Measurements from ENCODE around the gene HIVEP2.

Gene HIVEP2

DNA sequence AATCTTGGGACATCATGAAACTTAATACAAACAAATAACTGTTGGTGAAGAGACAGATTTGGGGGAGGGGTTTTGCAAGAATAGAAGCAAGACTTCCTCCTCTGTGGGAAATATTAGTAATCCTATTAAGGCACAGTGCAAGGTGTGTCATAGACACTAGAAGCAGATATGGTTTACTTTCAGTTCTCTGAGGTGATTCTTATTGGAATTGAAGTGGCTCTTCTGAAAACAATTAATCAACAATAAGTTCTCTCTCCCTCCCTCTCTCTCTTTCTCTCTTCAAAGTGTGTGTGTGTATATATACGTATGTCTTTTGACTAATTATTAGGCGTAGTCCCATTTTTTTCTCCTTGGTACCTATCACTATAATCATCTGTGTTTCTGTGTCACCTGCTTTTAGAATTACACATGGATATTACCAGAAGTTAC lies 99.8 kb downstream of the HIVEP2 start:
- no peak for DNase-seq (ENCODE audit: low read depth, low spot score)

DNA sequence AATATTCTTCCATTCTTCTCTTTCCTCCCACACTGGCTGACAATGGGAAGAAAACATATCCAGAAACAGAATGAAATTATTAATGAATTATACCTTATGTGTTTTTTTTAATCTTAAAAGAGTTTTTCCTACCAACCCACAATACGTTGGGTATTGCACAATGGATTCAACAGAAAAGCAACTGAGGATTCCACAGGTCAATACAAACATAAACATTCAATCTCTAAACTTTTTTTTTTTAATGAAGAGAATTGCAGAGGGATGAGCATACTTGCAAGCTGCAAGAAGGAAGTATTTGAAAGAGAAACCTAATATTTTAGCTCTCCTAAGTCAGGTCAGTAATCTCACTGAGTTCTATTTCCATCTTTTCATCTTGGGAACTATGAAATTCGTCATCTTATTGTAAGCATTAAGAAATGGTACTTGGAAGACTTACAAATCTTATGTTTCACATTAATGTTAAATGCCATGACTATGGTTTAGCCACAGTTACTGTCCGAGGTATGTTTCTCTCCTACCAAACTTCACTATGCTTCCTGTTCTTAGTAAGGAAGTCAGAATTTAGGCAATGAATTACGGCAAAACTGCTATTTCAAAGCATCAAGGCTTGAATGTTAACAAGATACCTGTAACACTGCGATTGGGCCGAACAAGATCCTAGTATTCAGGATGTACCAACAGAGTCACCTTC lies 100.8 kb downstream of the HIVEP2 start:
- DNase-seq (ENCODE audit: low read depth, low spot score), result no peak

DNA sequence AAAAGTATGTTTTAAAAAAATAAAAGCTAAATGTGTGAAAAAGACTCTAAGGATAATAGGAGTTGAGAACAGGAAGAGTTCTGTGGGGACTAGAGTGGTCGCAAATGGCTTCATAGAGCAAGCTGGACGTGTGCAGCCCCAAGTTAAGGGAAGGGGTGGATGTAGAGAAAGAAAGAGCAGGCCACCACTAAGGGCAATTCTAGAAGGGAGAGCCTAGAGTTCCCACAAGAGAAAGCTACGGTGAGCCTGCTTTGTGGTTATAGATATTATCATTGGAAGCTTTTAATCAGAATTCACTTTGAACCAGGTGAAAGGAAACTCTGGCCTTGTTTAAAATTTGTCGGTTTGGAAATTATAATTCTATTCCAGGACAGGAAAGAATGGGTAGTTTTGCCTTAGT lies 101.6 kb downstream of the HIVEP2 start:
- no peak for DNase-seq (ENCODE audit: low read depth, low spot score)

DNA sequence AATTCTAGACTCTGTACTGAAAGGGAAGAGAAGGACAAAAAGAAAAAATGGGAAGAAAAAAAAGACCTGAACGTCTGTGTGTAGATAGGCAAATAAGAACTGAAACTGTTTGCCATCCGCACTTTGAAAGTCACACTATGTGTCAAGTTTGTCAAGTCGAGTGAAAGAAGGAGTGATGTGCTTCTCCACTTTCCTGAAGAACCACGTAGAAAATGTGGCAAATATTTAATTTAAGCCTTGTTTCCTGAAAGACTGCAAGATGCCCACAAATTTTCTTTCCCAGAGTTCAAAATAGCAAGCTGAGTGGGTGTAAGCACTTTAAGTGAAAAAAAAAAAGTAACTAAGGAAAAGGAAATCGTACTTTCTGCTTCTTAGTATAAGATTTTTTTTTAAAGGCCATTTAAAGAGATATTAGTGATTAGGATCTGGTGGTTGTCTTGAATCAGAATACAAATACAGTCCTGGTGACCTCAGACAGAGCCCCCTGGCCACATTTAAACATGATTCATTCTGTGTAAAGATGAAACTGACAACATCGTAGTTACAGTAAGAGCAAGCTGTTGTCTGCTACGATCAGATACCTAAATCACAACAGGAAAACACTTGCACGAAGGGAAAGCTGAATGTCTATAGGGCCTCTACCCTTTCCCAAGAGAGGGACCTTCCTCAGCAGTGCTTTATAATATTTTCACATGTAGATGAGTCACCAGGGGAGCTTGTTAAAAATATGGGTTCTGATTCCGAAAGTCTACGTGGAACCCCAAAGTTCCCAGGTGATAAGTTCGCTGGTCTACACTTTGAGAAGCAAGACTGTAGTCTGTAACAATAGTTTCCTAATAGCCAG lies 102.3 kb downstream of the HIVEP2 start:
- peak; percentile 50 for DNase-seq (ENCODE audit: low read depth, low spot score)

DNA sequence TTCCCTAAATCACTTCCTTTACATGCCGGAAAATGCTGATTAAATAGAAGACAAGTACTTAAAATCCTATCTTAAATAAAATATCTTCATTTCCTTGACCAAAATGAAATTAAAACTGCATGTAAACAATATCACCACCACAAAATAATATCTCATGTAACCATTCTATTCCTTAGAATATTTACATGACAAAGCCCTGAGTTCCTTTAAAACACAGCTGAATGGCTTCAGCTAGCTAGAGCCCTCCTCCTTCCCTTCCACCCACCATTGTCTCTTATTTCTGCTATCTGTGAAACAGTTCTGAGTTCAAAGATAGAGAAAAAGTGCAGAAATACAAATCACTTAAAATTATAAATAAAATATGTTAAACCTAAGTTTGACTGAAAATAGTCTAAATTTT lies 103.1 kb downstream of the HIVEP2 start:
- no peak for DNase-seq (ENCODE audit: low read depth, low spot score)

DNA sequence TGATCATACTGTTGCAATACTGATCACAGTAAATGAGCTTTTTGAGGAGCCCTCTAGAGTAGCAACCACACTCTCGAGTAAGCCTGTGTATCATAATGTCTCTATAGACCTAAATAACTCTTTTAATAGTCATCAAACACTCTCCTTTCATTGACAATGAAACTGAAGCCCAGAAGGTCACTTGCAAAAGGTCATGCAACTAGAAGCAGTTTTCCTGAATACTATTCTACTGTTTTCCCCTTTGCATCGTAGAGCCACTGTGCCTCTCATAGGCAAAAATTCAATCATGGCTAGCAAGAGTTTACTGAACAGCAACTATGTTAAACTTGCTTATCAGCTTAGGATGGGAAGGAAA lies 105.3 kb downstream of the HIVEP2 start:
- no peak for DNase-seq (ENCODE audit: low read depth, low spot score)

DNA sequence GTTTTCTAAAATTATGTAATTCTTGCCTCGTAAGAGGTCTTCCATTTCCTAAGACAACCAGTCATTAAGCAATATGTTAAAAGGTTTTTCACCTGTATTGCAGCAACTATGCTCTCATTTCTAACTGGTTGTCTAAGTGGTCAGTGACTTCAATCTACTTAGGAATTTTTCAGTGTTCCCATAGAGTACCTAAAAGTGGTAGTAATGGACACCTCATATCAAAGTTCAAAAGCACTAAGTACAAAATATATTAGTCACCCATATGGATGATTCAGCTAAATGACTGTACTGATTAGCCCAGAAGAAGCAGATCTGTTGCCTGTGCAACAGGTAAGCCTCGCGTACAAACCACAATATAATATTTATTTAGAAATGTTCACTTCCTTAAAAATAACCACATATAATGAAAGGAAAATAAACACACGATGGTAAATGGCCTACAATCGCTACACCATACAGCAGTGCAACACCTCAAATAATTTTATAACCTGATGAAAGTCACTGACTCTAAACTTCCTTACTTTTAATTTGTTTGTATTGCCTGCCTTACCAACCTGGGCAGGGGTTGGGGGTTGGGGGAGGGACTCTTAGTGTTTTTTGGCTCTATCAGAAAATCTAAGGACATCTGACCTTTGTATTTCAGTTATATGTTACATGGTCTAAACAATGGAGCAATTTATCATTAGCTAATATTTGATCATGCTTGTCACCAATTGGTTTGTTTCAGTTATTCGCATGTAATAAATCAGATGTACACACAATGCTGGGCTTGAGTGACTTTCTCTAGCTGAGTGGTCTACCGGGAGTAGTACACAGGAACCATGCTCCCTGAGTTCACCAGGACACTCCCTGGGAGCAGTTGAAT lies 105.9 kb downstream of the HIVEP2 start:
- DNase-seq (ENCODE audit: low read depth, low spot score), result peak; percentile 24

DNA sequence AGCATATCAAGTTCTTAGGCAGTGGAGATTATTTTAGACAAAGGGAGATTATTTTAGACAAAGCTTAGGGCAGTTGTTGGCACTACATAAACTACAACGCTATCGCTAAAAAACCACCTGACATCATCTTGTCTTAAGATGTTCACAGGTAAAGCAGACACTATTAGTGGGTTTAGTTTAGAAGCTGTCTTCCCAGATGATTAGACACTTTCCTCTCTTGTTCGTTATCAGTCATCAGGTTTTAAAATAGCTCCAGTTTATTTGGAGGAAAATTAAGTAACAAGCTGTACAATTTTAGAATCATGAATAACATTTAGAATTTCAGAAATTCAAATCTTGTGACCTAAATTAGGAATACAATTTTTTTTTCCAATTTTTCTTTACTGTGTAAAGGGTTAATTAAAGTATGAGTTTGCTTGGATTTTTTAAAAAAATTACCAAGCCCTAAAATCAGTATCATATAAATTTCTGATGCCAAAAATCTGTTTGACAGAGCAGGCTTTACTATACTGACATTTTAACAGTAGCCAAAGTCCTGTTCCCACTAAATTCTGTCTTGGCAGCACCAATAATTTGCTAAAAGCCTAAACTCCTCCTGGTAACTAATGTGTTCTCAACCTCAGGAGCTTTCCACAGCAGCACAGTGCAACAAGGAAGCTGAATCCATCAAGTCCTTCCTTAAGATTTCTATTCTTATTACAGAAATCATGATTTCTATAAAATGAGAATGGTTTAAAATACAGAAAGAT lies 109.0 kb downstream of the HIVEP2 start:
- DNase-seq (ENCODE audit: low read depth, low spot score), result no peak

DNA sequence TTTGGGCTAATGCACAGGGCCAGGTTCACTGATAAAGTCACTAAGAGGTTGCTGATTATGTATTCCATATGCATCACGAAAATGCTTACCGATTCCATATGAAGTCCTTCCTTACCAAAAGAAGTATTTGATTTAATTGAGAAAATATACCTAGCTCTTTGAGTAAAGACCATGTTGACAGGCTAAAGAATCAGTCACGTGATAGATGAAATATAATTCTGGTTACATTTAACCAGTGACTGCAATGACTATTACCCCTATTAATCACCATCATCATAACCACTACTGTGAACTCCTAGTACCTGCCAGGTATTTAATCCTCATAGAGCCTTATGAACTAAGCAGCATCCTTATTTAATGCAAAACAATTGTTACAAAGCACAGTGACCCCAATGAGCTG lies 110.1 kb downstream of the HIVEP2 start:
- no peak for DNase-seq (ENCODE audit: low read depth, low spot score)

DNA sequence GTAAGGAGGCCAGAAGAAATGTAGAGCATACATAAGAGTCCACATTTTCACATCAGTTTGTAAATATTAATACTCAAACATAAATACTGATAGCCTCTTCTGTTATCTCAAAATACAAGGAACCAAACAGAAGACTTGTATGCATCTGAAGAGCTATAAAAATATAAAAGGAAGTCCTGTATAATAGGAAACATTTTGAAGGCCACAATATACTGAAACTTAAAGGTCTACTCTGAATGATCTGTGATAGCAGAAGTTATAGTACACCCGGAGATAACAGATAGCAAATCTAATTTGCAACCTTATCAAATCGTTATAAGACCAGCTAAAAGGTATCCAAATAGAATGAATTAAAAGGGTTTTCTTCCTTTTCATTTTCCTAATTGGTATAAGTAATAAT lies 111.2 kb downstream of the HIVEP2 start:
- DNase-seq (ENCODE audit: low read depth, low spot score), result no peak

DNA sequence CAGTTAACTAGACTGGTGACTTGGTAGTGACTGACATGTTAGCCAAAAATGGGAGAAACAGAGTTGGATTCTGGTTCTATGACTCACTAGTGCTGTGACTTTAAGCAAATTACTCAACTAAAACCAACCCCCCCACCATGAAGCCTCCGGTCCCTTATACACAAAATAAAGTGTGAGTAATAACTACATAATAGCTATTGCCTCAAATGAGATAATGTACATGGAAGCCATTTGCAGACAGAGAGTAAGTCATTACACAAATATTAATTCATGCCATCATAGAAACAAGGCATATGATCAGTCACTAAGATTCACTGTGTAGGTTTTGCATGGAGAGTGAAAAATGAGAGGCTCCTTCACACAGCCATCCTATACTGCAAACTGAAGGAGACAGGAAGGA lies 111.9 kb downstream of the HIVEP2 start:
- DNase-seq (ENCODE audit: low read depth, low spot score), result peak; percentile 80

DNA sequence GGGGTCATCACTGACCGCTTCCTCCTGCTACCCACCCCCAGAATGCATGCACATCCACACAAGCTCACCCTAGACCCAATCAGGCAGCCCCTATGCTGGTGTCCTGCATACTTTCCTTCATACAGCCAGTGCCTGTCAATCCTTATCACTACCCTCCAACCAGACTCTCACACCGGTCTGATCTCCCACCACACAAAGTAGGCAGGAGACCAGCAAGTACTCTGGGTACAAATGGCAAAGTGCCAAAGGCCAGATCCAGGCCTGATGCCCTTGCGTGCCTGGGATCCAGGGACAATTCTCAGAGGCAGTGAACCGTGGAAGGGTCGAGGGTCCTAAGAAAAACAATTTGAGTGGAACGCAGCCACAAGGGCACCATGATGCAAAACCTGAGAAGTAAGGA lies 114.2 kb downstream of the HIVEP2 start:
- no peak for DNase-seq (ENCODE audit: low read depth, low spot score)

DNA sequence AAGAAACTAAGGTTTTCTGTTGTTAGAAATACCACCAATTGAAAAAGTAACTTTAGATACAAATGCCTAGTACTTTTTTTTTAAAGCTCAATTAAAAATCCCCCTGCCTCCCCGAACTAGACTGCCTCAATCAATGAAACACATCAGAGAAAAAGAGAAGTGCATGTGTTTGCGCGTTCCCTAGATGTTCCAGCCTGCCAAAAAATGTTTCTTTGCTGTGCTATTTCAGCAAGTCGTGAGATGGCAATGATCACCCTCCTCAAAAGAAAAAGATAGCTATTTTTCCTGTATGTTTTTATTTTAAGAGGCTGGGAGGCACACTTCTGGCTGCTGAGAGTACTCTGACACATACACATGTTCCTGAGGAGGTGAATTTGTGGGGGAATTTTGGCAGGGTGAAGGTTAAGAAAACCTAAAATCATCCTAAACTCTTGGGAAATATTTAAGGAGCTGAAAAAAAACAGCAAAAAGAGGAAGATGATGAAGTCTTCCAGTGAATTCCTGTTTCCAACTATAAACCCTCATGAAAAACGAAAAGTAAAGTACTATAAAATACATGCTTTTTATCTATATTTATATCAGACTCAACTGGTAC lies 114.8 kb downstream of the HIVEP2 start:
- DNase-seq (ENCODE audit: low read depth, low spot score), result no peak

DNA sequence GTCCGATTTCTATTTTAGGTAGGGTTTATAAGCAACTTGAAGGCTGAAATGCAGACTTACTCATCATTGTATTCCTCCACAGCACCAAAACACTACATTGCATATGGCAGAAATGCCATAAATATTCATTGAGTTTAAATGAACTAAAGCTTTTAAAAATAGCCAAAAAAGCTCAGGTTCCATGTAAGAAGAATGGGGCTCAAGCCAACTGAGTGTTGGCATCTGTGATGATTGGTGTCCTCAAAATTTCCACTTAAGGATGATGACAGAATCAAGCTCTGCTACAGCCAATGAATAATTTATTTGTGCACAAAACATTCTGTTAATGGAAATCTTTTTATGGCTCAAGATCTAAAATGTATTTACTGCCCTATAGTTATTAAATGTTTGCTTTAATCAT lies 115.4 kb downstream of the HIVEP2 start:
- DNase-seq (ENCODE audit: low read depth, low spot score), result no peak

DNA sequence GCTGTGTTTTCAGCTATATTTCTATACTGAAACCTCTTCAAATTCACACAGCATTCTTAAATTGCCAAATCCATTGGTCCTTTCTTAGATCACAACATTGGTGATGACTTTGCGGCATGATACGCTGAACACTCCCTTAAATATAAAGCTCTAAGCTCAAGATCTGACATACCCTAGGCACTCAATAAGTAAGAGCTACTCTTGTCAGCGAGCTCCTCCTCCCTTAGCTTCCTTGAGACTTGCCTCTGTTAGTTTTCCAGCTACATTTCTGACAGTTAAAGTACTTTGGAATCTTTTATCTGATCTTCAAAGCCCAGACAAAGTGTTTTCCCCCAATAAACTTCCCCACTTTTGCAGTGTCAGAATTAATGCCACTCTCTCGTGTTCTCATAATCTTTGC lies 117.0 kb downstream of the HIVEP2 start:
- DNase-seq (ENCODE audit: low read depth, low spot score), result no peak

DNA sequence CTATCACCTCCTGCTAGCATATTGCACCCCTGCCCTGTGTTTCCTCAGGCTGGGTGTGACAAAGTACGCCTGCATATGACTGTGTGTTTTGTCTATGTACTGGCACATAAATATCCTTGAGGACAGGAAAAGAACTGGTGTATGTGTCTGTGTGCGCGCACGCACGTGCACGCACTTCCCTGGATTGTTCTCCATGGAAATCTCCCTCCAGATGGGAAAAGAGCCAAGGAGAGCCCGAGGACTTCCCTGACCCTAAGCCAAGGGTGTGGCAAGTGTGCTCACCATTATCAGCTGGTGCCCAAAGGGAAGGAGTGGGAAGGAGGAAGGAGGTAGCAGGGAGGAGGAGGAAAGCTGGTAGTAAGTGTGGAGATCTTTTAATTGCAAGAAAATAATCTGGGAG lies 117.6 kb downstream of the HIVEP2 start:
- no peak for DNase-seq (ENCODE audit: low read depth, low spot score)

DNA sequence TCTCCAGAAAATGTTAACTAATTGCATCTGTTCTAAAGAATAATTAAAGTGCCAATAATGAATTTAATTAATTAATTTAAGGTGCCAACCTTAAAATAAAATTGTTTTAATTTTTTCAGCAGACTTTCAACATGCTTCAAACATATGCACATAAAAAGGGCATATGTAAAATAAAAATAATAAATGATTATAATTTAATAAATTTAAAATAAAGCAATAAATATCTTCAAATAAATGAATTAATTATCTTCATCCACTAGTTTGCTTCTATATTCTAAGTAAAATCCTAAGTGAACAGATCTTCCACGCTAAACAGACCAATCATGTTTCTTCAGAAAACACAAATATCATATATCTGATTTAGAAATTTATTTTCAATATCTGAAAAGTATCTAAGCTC lies 119.2 kb downstream of the HIVEP2 start:
- DNase-seq (ENCODE audit: low read depth, low spot score), result no peak

DNA sequence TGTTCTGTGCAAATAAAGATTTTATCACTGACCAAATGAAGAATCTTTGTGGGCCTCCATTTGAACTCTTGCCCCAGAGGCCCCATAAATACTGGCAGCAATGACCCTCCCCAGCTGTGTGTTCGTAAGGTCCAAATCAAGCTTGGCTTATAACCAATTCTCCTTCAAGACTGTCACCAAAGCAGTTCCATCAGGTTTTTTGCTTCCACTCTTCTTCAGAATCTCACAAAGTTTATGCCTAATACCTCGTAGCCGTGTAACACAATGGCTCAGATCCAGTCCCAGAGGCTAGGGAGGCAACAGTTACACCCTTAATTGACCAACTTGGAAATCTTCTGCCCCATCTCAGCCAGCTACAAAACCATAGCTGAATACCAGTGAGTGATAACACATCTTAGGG lies 120.5 kb downstream of the HIVEP2 start:
- no peak for DNase-seq (ENCODE audit: low read depth, low spot score)

DNA sequence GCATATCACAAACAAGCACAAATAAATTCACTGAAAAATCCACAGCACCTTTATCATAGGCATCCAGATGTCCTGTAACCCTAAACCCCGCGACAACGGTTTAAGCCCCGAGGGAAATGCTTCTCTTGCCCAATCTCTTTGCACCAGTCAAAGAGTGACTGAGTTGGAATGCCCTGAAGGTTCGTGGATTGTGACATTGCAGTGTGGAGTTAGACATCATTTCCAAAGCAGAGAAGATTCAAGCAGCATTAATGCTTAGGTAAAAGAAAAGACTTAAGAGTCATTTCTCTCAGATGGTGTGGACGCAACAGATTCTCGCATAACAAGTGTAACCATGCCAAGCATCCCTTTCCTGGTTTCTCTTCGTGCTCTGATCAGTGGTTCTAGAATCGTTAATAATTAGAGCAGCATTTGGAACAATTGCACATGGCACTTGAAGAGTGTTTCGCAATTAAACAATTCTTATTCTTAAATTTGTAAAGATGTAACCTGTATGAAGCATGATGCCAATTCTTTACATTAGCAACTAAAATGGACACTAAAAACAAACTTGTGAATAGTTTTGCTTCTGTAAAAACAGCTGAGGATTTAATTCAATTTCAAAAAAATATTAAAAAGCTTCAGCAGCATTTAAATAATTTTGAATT lies 121.6 kb downstream of the HIVEP2 start:
- no peak for DNase-seq (ENCODE audit: low read depth, low spot score)

DNA sequence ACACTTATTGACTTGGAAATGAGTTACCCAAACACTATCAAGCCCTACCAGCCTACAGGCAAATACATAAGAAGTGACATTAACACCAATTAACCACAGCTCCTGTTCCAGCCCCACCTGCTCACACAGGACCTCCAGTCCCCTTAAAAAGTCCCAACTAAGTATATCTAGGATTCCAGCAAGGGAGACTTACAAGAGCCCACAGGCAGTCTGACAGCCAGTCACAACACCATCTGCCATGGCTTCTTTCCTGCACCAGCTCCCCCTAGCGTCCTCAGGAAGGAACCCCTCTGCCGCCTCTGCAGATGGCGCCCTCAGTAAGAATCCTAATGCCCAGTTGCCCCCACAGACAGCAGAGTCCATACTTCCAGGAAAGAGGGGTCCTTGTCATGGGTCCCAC lies 122.1 kb downstream of the HIVEP2 start:
- no peak for DNase-seq (ENCODE audit: low read depth, low spot score)

DNA sequence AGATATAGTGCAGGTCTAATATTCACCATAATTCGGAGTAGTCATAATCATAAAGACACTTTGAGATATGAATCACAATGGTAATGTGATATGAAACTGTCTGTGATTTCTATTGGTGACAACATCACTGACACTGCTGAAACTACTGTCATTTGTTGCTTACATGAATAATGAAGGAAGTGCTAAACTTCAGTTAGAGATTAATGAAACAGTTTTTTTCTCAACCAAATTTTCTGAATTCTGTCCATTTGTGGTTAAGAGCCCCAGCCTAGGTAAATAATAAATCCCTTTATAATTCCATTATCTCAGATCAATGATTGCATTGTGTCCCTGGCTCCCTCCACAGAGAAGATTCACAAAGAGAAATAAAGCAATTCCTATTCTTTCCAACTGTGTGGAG lies 122.6 kb downstream of the HIVEP2 start:
- DNase-seq (ENCODE audit: low read depth, low spot score), result no peak
